NCI-H748 (cell line): ENCODE measurements around the gene WNT2B.

ENCODE experiments used
- DNase-seq: peaks from one replicate; lab custom pipeline; 2025; ENCODE audit not compliant: unreplicated experiment; lab: John Stamatoyannopoulos, UW

Gene WNT2B

GRCh38 chr1:112564081-112564480 is 55.3 kb downstream of the WNT2B start:
- no peak for DNase-seq

GRCh38 chr1:112565800-112566199 is 57.0 kb downstream of the WNT2B start:
- DNase-seq, result no peak

DNA sequence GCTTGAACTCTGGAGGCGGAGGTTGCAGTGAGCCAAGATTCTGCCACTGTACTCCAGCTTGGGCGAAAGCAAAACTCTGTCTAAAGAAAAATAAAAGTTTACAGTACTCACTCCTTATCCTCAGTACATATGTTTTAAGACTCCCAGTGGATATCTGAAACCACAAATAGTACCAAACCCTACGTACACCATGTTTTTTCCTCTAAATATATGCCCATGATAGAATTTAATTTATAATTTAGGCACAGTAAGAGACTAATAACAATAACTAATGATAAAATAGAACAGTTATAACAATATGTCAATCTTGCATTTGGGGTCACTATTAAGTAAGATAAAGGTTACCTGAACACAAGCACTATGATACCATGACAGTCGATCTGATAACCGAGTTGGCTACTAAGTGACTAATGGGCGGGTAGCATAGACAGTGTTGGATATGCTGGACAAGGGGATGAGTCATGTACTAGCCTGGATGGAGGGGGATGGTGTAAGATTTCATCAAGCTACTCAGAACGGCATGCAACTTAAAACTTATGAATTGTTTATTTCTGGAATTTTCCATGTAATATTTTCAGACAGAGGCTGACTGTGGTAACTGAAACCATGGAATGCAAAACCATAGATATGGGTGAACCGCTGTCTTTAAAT is 66.5 kb downstream of the WNT2B start:
- no peak for DNase-seq

DNA sequence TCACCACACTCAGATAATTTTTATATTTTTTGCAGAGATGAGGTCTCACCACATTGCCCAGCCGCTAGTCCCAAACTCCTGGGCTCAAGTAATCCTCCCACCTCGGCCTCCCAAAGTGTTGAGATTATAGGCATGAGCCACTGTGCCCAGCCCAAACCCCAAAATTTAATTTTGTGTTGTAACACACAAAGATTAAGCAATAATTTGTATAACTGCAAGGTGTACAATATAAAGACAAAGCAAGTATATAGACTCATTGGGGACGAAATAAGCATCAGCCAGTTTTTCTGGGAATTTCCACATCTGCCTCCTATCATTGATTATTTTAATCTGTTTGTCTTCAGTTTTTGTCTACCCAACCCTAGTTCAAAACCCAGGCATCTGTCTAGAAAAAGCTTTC is 67.5 kb downstream of the WNT2B start:
- no peak for DNase-seq
